NCI-H2029 treated with DMSO at 0.1 percent for 48 hours (cell line): ENCODE data around the gene C1orf116.

Experiments
- DNase-seq: peaks from one replicate; lab custom pipeline; 2025; lab: John Stamatoyannopoulos, UW

Gene C1orf116

DNA sequence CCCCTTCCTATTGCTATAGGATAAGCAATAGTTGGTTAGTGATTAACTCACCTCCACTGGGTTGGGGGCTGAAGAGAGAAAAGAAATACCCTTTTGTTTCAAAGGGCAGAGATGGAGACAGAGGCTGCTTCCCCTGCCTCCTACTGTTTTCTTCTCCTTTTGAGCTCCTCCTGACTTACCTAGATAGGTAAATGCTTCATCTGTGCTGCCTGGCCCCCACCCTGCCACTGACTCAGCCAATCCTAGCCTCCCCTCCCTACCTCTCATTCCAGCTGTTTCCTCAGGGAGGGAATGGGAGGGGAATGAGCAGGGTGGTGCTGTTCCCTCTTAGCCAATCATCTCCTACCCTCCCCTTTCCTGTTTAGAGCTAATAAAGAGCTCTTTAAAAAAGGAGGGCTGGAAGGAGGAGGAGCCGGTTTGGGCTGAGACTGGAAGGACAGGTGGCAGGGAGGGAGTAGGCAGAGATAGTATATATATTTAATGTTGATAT is at the start of gene C1orf116:
Gene C1orf116 (minus strand): TSS at position 229 of the 490 bp plus-strand sequence. CDS start 5,158 bp downstream, outside the sequence.
- DNase-seq: peak; percentile 88

GRCh38 chr1:207081806-207082205 is 49.2 kb upstream of the C1orf116 start:
- no peak for DNase-seq

- DNase-seq: no peak
Measured at GRCh38 chr1:207081088-207081487, 48.5 kb upstream of the C1orf116 start.

- DNase-seq: no peak
Measured at GRCh38 chr1:207079706-207080241, 47.2 kb upstream of the C1orf116 start.

GRCh38 chr1:207078578-207079132 is 46.1 kb upstream of the C1orf116 start:
- no peak for DNase-seq

DNA sequence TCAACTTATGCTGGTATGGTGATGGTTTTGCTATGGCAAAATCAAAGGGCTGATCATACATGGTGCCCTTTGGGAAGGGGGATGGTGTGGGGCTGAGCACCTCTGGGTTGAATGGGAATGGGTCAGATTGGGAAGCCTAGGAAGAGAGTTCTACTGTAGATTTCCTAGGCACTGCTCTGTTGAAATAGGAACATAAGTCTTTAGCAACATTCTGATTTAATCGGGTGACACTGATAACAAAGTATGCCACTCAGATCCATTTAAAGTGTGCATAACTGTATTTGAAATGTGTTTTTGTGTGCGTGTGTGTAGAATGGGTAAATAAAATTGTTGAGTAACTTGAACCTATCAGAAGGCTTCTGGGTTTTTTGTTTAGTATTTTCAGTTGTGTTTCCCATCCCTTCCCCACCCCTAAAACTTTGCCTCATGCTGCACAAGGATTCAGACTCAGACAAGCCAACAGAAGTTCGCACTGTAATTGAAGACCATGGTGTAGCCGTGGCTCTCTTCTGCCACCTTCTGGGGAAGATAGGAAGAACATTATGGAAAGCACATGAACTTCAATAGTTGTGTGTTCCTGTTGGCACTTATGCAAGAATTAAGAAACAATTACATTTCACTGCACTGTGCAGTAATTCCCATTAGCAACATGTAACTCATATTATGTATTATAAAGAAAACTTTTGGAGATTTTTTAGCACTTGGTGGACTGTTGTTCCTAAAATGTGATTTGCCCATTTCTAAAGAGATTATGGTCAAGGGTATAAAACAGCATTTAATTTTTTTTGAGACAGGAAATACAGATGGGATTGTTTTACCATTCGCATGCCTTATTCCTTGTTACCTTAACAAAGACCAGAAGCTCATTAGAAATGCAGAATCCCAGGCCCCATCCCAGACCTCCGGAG is 45.2 kb upstream of the C1orf116 start:
- peak; percentile 56 for DNase-seq

DNA sequence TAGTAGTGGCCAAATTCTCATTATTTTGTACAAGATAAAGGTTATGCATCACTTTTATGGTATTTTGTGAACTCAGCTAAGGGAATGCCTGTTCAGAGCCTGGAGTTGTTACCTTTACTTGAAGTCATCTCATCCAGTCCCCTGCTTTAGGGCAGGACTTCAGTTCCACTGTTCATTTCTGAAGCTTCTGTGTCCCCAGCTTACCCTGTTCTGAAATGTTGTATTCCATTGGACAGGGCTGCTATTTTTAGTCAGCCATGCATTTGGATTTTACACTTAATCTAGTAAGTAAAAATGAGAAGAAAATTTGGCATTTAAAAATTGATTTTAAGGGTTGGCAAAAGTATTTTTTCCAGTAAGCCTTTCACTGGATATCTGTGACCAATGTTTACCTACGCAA is 44.5 kb upstream of the C1orf116 start:
- no peak for DNase-seq

GRCh38 chr1:207076181-207076955 is 43.8 kb upstream of the C1orf116 start:
- no peak for DNase-seq

DNA sequence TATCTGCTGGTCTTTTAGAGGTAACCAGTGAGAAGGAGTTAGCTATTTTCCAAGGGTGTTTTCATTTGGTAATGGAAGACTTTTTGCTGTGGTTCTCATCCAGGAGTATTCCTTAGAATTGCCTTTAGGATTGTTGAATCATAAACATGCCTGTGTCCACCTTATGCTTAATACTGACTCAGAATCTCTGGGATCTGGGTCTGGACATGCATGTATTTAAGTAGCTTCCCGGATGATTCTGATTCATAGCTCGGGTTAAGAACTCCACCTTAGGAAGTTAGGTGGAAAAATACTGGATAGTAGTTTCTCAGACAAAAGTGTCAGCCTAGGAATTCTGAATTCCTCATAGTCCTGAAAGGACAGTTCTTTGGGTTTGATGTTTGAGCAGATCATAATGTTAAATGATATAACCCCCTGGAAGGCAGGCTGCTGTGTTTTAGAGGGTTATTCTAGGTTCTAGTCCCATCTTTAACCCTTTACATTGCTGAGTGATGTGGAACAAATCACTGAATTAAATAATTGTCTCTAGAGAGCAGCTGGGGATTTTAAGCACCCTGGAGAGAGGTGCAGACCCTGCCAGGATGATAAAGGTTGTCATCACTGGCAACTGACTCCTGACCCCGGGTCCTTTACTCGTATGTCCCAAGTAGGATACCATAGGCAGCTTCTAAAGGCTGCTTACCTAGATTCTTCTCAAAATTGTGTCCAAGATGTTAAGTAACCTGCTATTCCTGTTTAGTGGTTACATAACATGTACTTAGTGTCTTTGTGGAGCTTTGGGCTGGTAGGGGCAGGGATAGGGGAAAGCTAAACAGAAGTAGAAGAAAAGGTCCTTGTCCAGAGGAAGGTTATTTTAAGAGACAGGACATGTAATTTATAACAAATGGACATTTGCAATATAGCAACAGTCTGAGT is 41.6 kb upstream of the C1orf116 start:
- no peak for DNase-seq

DNA sequence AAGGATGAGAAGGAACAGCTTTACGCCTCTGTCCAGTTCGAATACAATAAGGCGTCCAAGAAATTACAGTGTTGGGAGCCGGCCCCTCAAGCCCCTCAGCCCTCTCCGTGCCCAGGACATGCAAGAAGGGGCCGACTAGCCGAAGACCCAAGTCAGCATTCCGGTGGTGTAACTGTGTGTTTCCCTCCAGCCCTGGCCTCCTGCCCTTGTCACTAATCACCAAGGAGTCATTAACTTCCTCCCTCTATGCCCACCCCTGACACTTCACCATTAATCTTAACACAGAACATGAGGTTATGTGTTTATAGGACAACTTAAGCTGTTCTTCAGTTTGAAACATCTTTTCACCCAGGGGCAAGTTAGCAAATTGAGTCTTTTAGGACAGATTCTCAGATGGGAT is 39.7 kb upstream of the C1orf116 start:
- DNase-seq: no peak

DNA sequence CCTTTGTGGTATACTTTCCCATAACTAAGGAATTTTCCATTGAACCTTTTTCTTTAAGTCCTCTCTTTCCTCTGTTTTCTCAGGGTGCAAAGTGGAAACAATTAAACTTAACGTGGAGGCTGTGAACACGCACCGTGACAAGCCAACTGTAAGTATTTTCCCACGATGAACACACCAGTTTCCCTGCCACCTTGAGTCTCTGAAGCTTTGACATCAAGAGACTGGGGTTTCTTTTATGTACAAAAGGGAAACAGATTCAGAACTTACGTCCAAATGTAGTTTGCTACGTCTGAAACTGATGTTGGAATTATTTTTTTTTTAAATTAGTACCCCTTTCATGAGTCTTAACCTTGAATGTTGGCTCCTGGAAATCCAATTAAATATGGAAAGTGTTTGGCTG is 38.9 kb upstream of the C1orf116 start:
- no peak for DNase-seq

DNA sequence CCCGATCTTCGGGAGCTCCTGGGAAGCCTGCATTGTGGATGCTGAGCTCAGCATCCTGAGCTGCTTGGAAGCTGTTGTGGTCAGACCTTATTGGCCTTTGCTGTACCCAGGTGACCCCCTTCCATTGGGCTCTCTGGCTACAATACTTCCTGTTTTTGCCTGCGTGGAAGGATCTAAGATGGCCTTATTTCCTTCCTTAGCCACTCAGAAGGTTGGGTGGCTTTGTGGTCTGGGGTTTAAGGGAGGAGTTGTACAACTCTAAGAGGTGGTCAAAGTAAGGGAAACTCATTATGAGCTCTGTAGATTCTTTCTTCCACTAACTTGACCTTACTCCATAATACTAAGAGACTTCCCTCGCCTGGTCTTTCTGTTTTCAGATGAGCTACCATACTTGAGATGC is 38.3 kb upstream of the C1orf116 start:
- no peak for DNase-seq

DNA sequence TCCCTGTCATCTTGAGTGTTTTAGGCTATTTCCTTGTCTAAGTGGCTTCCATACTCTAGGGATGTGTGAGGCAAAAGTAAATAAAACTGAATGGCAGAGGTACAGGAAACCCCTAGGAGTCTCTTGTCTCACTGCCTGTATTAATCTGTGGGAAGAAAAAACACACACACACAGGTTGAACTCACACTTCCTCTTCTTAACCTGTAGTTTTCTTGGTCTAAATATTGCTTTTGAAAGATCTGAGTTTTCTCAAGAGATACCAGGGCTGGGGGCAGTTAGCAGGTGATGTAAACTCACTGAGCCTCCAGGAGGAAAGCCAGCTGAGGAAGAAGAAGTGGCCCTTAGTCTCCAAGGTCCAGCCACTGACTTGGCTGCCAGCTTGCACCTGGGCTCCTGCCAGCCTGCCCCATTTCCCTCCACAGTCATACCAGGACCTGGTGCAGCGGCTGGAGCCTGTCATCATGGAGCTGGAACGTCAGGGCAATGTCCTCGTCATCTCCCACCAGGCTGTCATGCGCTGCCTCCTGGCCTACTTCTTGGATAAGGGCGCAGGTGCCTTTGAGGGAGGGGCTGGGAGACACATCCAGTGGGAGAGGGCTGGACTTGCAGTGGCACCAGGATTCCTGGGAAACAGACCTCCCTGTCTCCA is 37.4 kb upstream of the C1orf116 start:
- no peak for DNase-seq

- no peak for DNase-seq
Measured at GRCh38 chr1:207069061-207069460, 36.5 kb upstream of the C1orf116 start.

DNA sequence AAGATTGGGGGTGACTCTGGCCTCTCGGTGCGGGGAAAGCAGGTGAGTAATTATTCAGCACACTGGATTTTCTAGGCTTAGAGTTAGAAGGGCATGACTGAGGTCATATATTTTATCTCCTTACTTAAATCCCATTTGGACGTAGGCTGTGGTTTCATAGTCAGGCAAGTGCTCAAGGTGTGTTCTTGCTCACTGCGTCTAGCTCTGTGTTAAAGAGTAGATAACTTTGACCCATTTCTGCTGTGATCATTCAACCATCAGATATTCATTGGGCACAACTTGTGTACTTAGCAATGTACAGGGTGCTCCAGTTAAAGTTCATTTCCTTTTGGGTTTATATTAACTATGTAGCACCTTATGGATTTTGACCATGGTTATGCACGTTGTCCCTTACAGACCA is 35.1 kb upstream of the C1orf116 start:
- no peak for DNase-seq

- DNase-seq: no peak
Measured at GRCh38 chr1:207067185-207067584, 34.6 kb upstream of the C1orf116 start.

DNA sequence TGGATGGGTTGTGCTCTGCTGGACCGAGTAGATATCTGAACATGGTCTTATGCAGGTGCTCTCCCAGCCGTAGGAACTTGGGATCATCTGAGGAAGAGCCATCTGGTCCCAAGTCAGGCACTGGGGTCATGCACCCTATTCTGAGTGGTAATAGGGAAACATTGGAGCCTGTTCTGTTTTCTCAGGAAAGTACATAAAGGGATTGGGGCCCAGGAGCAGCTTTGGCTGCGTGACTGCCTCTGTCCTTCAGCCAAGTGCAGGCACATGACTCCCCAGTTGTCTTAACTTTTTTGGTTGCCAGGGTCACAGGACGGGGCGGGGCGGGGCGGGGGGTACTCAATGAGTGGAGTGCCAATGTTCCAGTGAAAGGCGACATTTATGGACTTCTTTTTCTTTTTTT is 32.0 kb upstream of the C1orf116 start:
- DNase-seq: no peak

- DNase-seq: no peak
Measured at GRCh38 chr1:207063014-207063413, 30.5 kb upstream of the C1orf116 start.

GRCh38 chr1:207062058-207062457 is 29.5 kb upstream of the C1orf116 start:
- no peak for DNase-seq

DNA sequence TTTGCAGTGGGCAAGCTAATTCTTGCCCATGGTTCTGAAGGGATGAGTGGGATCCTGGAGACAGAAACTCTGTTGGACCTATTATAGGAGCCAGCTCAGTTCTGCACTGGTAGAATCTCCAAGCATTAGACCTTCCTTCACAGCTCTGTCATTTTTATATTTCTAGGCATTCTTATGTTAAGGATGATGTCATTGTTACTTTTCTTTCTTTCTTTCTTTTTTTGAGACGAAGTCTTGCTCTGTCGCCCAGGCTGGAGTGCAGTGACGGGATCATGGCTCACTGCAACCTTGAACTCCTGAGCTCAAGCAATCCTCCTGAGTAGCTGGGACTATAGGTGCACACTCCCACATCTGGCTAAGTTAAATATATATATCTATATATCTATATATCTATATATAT is 28.0 kb upstream of the C1orf116 start:
- DNase-seq: no peak

GRCh38 chr1:207059881-207060280 is 27.3 kb upstream of the C1orf116 start:
- DNase-seq: no peak
